Natural killer cell (primary cell): ENCODE results near the gene RAB33B. TPM values are rescaled to one million over a fixed set of nuclear protein-coding genes. Genes with fewer than 3 reads are reported as not detected.

Experiments used
- ATAC-seq, 3 donors: fragments of 150-1000 bp in 2 of 3; fragments of 200-7000 bp in 1 of 3; cut with Tn5 transposase; 1 replicate in 1 of 3; 2 replicates in 2 of 3; pipeline ENCODE4 v1.10.0; 2021; ENCODE audit warnings: mild to moderate bottlenecking in 2 of 3, moderate library complexity in 2 of 3
- DNase-seq, 2 donors: peaks; one replicate each; pipeline versions ENCODE4 v3.0.0 to v3.0.0-alpha.2; 2013 to 2021; ENCODE audit warnings: mixed read lengths in 1 of 2
- H3K27ac ChIP-seq: one replicate; pipeline ENCODE4 v1.5.1; 2013; ENCODE audit warnings: mild to moderate bottlenecking, low read length
- H3K27me3 ChIP-seq: one replicate; pipeline ENCODE4 v1.6.1; 2013; ENCODE audit warnings: low read length; ENCODE audit not compliant: control insufficient read depth, insufficient read depth
- H3K36me3 ChIP-seq: one replicate; pipeline ENCODE4 v1.6.1; 2013; ENCODE audit warnings: low read length; ENCODE audit not compliant: control insufficient read depth, insufficient read depth
- H3K4me1 ChIP-seq: one replicate; pipeline ENCODE4 v1.6.1; 2013; ENCODE audit warnings: low read length; ENCODE audit not compliant: control insufficient read depth, insufficient read depth
- H3K4me3 ChIP-seq: one replicate; pipeline ENCODE4 v1.5.1; 2013; ENCODE audit warnings: low read length
- H3K9me3 ChIP-seq: one replicate; pipeline ENCODE4 v1.6.1; 2013; ENCODE audit warnings: low read length; ENCODE audit not compliant: control insufficient read depth, insufficient read depth
- H3K27ac Mint-ChIP-seq, 2 donors: one replicate each; pipeline ENCODE4 v1.8.0; 2022; ENCODE audit warnings: mild to moderate bottlenecking in 2 of 2, mixed read lengths in 2 of 2, moderate library complexity in 1 of 2
- H3K27me3 Mint-ChIP-seq, 2 donors: one replicate each; pipeline ENCODE4 v1.8.0; 2022; ENCODE audit warnings: low read depth in 2 of 2, mixed read lengths in 2 of 2
- H3K36me3 Mint-ChIP-seq: one replicate; pipeline ENCODE4 v1.8.0; 2022; ENCODE audit warnings: mixed read lengths
- H3K4me1 Mint-ChIP-seq, 2 donors: one replicate each; pipeline ENCODE4 v1.8.0; 2022; ENCODE audit warnings: mixed read lengths in 2 of 2
- H3K4me3 Mint-ChIP-seq: one replicate; pipeline ENCODE4 v1.8.0; 2022; ENCODE audit warnings: mild to moderate bottlenecking, moderate library complexity, mixed read lengths
- H3K9me3 Mint-ChIP-seq, 2 donors: one replicate each; pipeline ENCODE4 v1.8.0; 2022; ENCODE audit warnings: mixed read lengths in 2 of 2
- CTCF ChIP-seq: fragments of 200-600 bp; IDR thresholded peaks from one replicate; pipeline ENCODE4 v1.8.0; 2022; ENCODE audit warnings: antibody characterized with exemption
- WGBS: methylation state at CpG from one replicate; pipeline ENCODE4 v1.1.7; 2013; ENCODE audit warnings: missing lambda C conversion rate; ENCODE audit not compliant: insufficient coverage; 5-methylcytosine and 5-hydroxymethylcytosine counted together
- intact Hi-C: fragments of 100-400 bp; cut with micrococcal nuclease; formaldehyde crosslinking; loops from one replicate; pipeline ENCODE4 v1.14.2; 2022
- total RNA-seq, 4 donors: library from RNA; stranded (reverse); fragments of 120-200 nt in 1 of 4; gene quantifications; one replicate each; pipeline versions ENCODE4 v1.2.3 to v1.2.4, GENCODE V29; 2013 to 2022

Gene RAB33B
- total RNA-seq, 3 donors from 2014 or later (not counting 1 experiment from before 2014, with no cell fraction given): 7.8 to 12.9 (median 10.5) TPM

GRCh38 chr4:139484783-139485311 lies 30.9 kb downstream of the RAB33B start:
- Histone ChIP-seq H3K9me3 (no peaks in the 10 kb centered on the region), H3K27me3 (no peaks in the 10 kb centered on the region), H3K36me3 (no peaks in the 10 kb centered on the region), H3K27ac (no peak overlapping the region), H3K4me1 (no peaks in the 10 kb centered on the region), H3K4me3 (no peak overlapping the region)
- WGBS: 76% methylated on average over 11 of the region's 11 CpGs
- Mint-ChIP-seq H3K27me3 (no peaks in the 10 kb centered on the region), H3K4me1 (no peaks in the 10 kb centered on the region), H3K9me3 (no peaks in the 10 kb centered on the region), H3K4me3 (no peak overlapping the region), H3K36me3 (no peaks in the 10 kb centered on the region), H3K27ac (no peak overlapping the region)
- ATAC-seq (peak in 1 of 3 donors; percentile 7), DNase-seq (no peak)
- intact Hi-C loops: no loop called here
- no peak for TF ChIP-seq CTCF

GRCh38 chr4:139488442-139488841 lies 34.5 kb downstream of the RAB33B start:
- Histone ChIP-seq H3K27me3 (no peaks in the 10 kb centered on the region), H3K9me3 (no peaks in the 10 kb centered on the region), H3K36me3 (no peaks in the 10 kb centered on the region), H3K4me1 (no peaks in the 10 kb centered on the region), H3K27ac (no peak overlapping the region), H3K4me3 (no peak overlapping the region)
- H3K27me3 Mint-ChIP-seq: peaks cover 0 to 6% of the 10 kb centered on the region in 2 donors
- WGBS: 81% methylated on average over 3 of the region's 3 CpGs
- TF ChIP-seq CTCF: no peak
- H3K4me1 Mint-ChIP-seq: no peaks in the 10 kb centered on the region
- H3K9me3 Mint-ChIP-seq: no peaks in the 10 kb centered on the region
- H3K27ac Mint-ChIP-seq: no peak overlapping the region
- H3K4me3 Mint-ChIP-seq: no peak overlapping the region
- ATAC-seq (no peak), DNase-seq (no peak)
- intact Hi-C loops: no loop called here
- H3K36me3 Mint-ChIP-seq: no peaks in the 10 kb centered on the region

- Histone ChIP-seq H3K4me1 (no peaks in the 10 kb centered on the region), H3K27me3 (no peaks in the 10 kb centered on the region), H3K36me3 (no peaks in the 10 kb centered on the region), H3K27ac (no peak overlapping the region), H3K9me3 (no peaks in the 10 kb centered on the region), H3K4me3 (no peak overlapping the region)
- no peaks in the 10 kb centered on the region for H3K4me1 Mint-ChIP-seq
- H3K4me3 Mint-ChIP-seq: no peak overlapping the region
- intact Hi-C loops: no loop called here
- no peak for DNase-seq
- peaks cover 0 to 6% of the 10 kb centered on the region in 2 donors for H3K27me3 Mint-ChIP-seq
- ATAC-seq: no peak
- H3K9me3 Mint-ChIP-seq: no peaks in the 10 kb centered on the region
- H3K36me3 Mint-ChIP-seq: no peaks in the 10 kb centered on the region
- no peak for TF ChIP-seq CTCF
- H3K27ac Mint-ChIP-seq: no peak overlapping the region
Measured at GRCh38 chr4:139489638-139490037, 35.7 kb downstream of the RAB33B start.

- no peak for TF ChIP-seq CTCF
- Mint-ChIP-seq H3K27ac (no peak overlapping the region), H3K9me3 (no peaks in the 10 kb centered on the region), H3K36me3 (no peaks in the 10 kb centered on the region), H3K4me1 (no peaks in the 10 kb centered on the region), H3K27me3 (peaks cover 6% of the 10 kb centered on the region in 2 donors), H3K4me3 (no peak overlapping the region)
- DNase-seq (no peak), ATAC-seq (no peak)
- WGBS: 99% methylated on average over 2 of the region's 2 CpGs
- Histone ChIP-seq H3K36me3 (no peaks in the 10 kb centered on the region), H3K9me3 (no peaks in the 10 kb centered on the region), H3K4me3 (no peak overlapping the region), H3K27me3 (no peaks in the 10 kb centered on the region), H3K4me1 (no peaks in the 10 kb centered on the region), H3K27ac (no peak overlapping the region)
- intact Hi-C loops: no loop called here
Measured at GRCh38 chr4:139492429-139492828, 38.5 kb downstream of the RAB33B start.
